ENCODE measurements around the gene HOXD8.

HOXD8 gene

DNA sequence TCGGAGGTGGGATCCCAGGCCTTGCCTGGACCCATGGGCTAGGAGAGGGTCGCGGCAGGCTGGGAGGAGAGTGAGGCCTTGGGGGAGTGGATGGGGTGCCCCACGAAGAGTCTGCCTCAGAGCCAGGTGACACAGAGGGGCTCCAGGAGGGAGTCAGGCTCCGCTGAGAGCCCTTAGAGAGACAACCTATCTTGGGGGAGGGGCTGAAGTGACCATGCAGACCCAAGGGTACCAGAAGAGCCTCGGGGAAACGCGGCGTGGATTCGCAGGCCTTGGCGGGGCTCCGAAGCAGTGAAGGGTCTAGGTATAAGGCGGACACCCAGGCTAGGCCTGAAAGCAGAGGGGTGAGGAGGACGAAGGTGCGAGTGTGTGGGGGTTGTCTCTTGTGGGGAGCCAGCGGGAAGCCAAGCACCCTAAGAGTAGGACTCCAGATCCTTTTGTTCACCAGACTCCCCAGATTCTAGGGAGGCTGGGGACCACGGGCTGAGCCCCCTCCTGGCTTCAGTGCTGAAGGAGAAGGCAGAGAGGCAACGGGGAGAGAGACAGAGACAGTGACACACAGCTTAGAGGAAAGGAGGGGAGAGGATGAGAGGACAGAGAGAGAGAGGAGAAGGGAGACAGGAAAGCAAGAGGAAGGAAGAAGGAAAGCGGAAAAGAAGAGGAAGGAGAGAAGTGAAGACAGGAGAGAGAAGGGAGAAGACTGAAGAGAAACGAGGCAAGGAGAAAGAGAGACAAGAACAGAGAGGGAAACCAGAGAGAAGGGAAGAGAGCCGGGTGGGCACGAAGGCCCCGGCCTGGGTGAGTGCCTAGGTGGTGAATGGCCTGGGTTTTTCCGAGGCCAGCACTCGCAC lies 23.6 kb upstream of the HOXD8 start:
- Histone ChIP-seq H3K9me3 (ENCODE audit: insufficient read depth, low read depth, low read length) (no peaks in the 10 kb centered on the region; the same call in 1 of the 2 replicates), H3K4me1 (ENCODE audit: insufficient read depth, low read length) (no peaks in the 10 kb centered on the region), H3K27me3 (ENCODE audit: insufficient read depth, low read length) (peaks cover 100% of the 10 kb centered on the region), H3K4me3 (ENCODE audit: low read length) (no peak overlapping the region), H3K36me3 (ENCODE audit: insufficient read depth, low read depth, low read length) (no peaks in the 10 kb centered on the region), H3K27ac (ENCODE audit: low read length) (no peak overlapping the region), H3K9ac (ENCODE audit: low read depth, low read length) (no peak overlapping the region)

DNA sequence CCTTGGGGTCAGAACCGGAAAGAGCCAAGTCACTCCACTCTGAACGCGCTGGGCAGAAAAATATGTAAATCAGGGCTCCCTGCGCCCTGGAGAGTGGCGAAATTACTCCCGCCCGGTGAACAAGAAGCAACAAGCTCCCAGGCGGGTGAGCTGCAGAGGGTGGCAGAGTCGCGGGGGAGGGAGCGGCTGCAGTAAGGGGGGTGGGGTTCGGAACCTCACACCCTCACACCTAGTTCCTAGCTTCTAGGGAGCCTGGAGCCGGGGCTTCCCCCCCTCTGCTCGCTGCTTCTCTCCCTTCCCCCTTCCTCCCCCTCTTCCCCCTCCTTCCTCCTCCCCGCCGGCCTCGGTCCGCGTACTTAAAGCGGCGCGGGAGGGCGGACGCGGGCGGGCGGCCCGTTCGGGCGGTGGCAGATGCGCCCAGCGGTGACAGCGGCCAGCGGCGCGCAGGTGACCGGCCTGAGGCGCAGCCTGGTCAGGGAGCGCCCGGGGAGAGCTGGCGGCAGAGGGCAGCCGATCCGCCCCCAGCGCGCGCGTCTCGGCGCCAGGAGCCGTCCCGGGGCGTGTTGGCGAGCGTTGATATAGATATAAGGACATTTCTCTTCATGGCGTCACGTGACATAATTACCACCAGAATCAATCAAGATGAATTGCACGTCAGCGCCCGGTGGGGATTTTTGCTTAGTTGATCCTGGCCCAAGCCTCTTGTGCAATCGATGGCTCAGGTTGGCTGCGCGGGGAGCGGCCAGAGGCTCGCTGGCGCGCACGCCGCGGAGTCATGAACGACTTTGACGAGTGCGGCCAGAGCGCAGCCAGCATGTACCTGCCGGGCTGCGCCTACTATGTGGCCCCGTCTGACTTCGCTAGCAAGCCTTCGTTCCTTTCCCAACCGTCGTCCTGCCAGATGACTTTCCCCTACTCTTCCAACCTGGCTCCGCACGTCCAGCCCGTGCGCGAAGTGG lies 22.6 kb upstream of the HOXD8 start, which contains the start of gene HOXD11:
HOXD11 (plus strand) TSS at position 700 of the 959 bp plus-strand sequence; CDS start at position 776, 76 bp downstream.
- no peak within 1 kb of the TSS for H3K27ac ChIP-seq (ENCODE audit: low read length)
- peaks cover 100% of the 10 kb centered on the region for H3K27me3 ChIP-seq (ENCODE audit: insufficient read depth, low read length)
- no peaks in the 10 kb centered on the region for H3K36me3 ChIP-seq (ENCODE audit: insufficient read depth, low read depth, low read length)
- H3K9ac ChIP-seq (ENCODE audit: low read depth, low read length): no peak within 1 kb of the TSS
- no peaks in the 10 kb centered on the region; the same call in 1 of the 2 replicates for H3K9me3 ChIP-seq (ENCODE audit: insufficient read depth, low read depth, low read length)
- H3K4me1 ChIP-seq (ENCODE audit: insufficient read depth, low read length): no peaks in the 10 kb centered on the region
- H3K4me3 ChIP-seq (ENCODE audit: low read length): no peak within 1 kb of the TSS; the same call in 1 of the 2 replicates

DNA sequence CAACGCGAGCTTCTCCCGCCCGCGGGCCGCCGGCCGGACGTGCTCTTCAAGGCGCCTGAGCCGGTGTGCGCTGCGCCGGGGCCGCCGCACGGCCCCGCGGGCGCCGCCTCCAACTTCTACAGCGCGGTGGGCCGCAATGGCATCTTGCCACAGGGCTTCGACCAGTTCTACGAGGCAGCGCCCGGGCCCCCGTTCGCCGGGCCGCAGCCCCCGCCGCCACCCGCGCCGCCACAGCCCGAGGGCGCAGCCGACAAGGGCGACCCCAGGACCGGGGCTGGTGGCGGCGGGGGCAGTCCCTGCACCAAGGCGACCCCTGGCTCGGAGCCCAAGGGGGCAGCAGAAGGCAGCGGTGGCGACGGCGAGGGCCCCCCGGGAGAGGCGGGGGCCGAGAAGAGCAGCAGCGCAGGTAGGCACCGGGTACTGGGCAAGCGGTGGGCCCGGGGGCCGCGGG lies 21.7 kb upstream of the HOXD8 start:
- no peaks in the 10 kb centered on the region; the same call in 1 of the 2 replicates for H3K9me3 ChIP-seq (ENCODE audit: insufficient read depth, low read depth, low read length)
- H3K4me1 ChIP-seq (ENCODE audit: insufficient read depth, low read length): no peaks in the 10 kb centered on the region
- H3K27me3 ChIP-seq (ENCODE audit: insufficient read depth, low read length): peaks cover 100% of the 10 kb centered on the region
- no peak overlapping the region for H3K9ac ChIP-seq (ENCODE audit: low read depth, low read length)
- no peaks in the 10 kb centered on the region for H3K36me3 ChIP-seq (ENCODE audit: insufficient read depth, low read depth, low read length)
- H3K27ac ChIP-seq (ENCODE audit: low read length): no peak overlapping the region
- no peak overlapping the region for H3K4me3 ChIP-seq (ENCODE audit: low read length)

DNA sequence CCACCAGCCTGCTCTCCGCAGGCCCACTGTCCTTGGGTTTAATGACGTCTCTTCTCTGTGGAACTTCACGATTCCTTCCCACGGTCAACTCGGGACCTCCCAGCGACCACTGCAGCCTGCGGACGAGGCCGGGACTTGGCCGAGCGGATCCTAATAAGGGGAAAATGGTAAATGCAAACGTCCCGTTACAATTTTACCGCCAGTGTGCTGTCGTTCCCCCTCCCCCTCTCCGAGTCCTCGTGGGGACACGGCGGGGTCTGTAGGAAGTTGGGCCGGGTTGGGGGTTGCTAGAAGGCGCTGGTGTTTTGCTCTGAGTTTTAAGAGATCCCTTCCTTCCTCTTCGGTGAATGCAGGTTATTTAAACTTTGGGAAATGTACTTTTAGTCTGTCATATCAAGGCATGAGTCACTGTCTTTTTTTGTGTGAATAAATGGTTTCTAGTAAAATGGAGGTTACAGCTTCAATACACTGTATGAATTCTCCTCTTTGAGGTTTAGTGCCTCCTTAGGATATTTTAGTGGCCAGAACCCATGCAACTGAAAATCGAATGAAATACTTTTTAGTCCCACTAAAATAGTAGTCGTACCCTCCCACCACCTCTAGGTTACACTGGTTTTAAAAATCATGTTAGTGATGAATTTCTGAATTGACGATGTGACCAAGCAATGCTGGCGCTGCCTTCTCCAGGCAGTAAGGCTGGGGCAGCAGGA lies 20.2 kb upstream of the HOXD8 start:
- Histone ChIP-seq H3K36me3 (ENCODE audit: insufficient read depth, low read depth, low read length) (no peaks in the 10 kb centered on the region), H3K9ac (ENCODE audit: low read depth, low read length) (no peak overlapping the region), H3K27me3 (ENCODE audit: insufficient read depth, low read length) (peaks cover 100% of the 10 kb centered on the region), H3K27ac (ENCODE audit: low read length) (no peak overlapping the region), H3K4me1 (ENCODE audit: insufficient read depth, low read length) (no peaks in the 10 kb centered on the region), H3K4me3 (ENCODE audit: low read length) (no peak overlapping the region), H3K9me3 (ENCODE audit: insufficient read depth, low read depth, low read length) (no peaks in the 10 kb centered on the region; the same call in 1 of the 2 replicates)

DNA sequence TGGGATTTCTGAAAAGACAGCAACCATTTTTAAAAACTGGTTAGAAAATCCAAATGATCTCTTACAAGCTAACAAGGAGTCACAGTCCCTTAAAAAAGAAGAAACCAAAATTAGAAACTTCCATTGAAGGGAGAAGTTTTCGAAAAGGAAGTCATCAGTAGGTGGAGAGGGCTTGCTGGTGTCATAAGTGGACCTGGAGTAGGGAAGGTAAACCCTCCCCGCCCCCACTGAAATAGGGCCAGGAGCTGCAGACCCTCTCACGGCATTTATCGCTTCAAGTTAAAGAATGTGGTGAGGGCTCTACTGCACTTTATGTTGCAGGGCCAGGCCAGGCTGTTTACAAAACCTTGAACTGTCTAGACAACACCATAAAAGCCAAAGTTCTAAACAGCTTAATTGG lies 19.6 kb upstream of the HOXD8 start:
- no peaks in the 10 kb centered on the region; the same call in 1 of the 2 replicates for H3K9me3 ChIP-seq (ENCODE audit: insufficient read depth, low read depth, low read length)
- no peak overlapping the region for H3K27ac ChIP-seq (ENCODE audit: low read length)
- H3K4me1 ChIP-seq (ENCODE audit: insufficient read depth, low read length): no peaks in the 10 kb centered on the region
- H3K36me3 ChIP-seq (ENCODE audit: insufficient read depth, low read depth, low read length): no peaks in the 10 kb centered on the region
- no peak overlapping the region for H3K9ac ChIP-seq (ENCODE audit: low read depth, low read length)
- no peak overlapping the region for H3K4me3 ChIP-seq (ENCODE audit: low read length)
- H3K27me3 ChIP-seq (ENCODE audit: insufficient read depth, low read length): peaks cover 100% of the 10 kb centered on the region

DNA sequence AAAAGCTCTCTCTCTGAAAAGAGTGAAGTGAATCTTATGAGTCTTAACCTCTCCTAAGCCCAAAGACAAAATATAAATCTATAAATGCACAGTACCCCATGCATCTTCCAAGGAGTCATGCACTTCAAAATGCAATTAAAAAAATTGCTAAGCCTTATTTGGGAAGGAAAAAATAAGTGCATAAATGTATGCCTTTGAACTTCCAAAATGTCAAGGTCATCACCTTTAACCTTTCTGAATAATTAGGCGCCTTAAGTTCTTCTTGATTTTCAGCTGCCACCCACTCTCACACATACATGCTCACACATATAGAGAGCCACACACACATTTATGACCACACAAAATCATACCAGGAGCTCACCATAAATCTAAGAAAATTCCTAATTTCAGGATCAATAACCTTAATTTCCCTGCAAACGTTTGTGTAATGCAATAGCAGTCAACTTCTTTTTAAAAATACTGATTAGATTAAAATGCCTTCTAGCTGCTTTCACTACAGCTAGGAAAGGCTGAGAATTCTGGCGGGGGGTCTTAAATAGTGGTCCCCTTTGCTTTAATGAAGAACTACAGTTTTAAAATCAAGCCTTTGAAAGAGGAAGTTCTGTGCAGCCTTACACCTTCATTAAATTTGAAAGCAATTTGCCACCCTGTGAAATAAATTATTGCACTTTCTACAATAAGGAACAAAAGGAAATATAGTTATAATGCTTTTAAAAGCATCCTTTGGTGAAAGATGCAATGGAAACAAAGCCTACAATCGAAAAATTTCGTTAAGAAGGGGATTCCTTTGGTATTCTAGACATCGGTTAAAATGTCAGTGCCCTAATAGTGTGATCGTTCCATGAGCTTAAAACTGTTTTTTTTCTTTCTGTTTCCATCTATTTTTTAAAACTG lies 18.8 kb upstream of the HOXD8 start:
- Histone ChIP-seq H3K27me3 (ENCODE audit: insufficient read depth, low read length) (peaks cover 100% of the 10 kb centered on the region), H3K9me3 (ENCODE audit: insufficient read depth, low read depth, low read length) (no peaks in the 10 kb centered on the region; the same call in 1 of the 2 replicates), H3K27ac (ENCODE audit: low read length) (no peak overlapping the region), H3K9ac (ENCODE audit: low read depth, low read length) (no peak overlapping the region), H3K4me1 (ENCODE audit: insufficient read depth, low read length) (no peaks in the 10 kb centered on the region), H3K36me3 (ENCODE audit: insufficient read depth, low read depth, low read length) (no peaks in the 10 kb centered on the region), H3K4me3 (ENCODE audit: low read length) (no peak overlapping the region)

DNA sequence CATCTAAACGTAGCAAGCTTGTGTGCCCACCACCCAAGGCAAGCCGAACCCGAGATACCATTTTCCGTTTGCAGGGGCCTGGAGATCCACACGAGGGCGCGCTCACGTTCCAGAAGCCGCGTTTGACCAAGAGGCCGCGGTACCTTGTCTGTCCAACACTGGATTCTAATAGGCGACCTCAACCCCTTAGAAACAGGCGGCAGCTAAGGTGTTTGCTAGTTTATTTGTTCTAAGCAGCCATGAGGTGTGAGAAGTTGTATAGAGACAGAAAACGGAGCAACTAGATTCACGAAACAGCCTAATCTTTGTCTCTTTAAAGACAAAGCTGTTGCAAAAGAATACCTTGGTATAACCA lies 18.2 kb upstream of the HOXD8 start:
- Histone ChIP-seq H3K27me3 (ENCODE audit: insufficient read depth, low read length) (peaks cover 100% of the 10 kb centered on the region), H3K4me1 (ENCODE audit: insufficient read depth, low read length) (no peaks in the 10 kb centered on the region), H3K36me3 (ENCODE audit: insufficient read depth, low read depth, low read length) (no peaks in the 10 kb centered on the region), H3K27ac (ENCODE audit: low read length) (no peak overlapping the region), H3K9ac (ENCODE audit: low read depth, low read length) (no peak overlapping the region), H3K9me3 (ENCODE audit: insufficient read depth, low read depth, low read length) (no peaks in the 10 kb centered on the region; the same call in 1 of the 2 replicates), H3K4me3 (ENCODE audit: low read length) (no peak overlapping the region)

DNA sequence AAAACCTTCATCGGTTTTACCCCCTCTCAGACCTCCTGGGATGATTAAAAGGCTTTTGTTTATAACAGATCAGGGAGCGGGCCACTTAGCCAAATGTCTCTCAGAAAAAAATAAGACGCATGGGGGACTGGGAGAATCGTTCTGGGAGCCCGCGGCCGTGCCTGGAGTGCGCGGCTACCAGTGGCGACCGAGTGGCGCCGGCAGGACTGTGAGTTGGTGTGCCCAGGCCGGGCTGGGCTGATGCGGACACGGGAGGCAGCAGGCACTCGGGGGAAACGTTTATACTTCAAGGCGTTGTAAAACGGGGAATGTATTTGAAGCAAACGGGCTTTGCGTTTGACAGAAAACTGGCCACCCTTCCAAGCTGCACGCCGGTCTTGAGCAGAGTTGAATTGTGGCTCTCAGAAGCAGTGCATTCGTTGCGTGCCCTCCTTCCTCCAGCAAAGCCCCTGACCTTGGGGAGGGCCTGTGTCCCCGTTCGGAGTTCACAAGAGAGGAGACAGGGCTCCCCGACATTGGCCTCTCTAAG lies 17.6 kb upstream of the HOXD8 start:
- no peak overlapping the region for H3K27ac ChIP-seq (ENCODE audit: low read length)
- H3K36me3 ChIP-seq (ENCODE audit: insufficient read depth, low read depth, low read length): no peaks in the 10 kb centered on the region
- H3K4me3 ChIP-seq (ENCODE audit: low read length): no peak overlapping the region
- H3K9ac ChIP-seq (ENCODE audit: low read depth, low read length): no peak overlapping the region
- peaks cover 100% of the 10 kb centered on the region for H3K27me3 ChIP-seq (ENCODE audit: insufficient read depth, low read length)
- no peaks in the 10 kb centered on the region for H3K4me1 ChIP-seq (ENCODE audit: insufficient read depth, low read length)
- peaks cover 4% of the 10 kb centered on the region for H3K9me3 ChIP-seq (ENCODE audit: insufficient read depth, low read depth, low read length)

DNA sequence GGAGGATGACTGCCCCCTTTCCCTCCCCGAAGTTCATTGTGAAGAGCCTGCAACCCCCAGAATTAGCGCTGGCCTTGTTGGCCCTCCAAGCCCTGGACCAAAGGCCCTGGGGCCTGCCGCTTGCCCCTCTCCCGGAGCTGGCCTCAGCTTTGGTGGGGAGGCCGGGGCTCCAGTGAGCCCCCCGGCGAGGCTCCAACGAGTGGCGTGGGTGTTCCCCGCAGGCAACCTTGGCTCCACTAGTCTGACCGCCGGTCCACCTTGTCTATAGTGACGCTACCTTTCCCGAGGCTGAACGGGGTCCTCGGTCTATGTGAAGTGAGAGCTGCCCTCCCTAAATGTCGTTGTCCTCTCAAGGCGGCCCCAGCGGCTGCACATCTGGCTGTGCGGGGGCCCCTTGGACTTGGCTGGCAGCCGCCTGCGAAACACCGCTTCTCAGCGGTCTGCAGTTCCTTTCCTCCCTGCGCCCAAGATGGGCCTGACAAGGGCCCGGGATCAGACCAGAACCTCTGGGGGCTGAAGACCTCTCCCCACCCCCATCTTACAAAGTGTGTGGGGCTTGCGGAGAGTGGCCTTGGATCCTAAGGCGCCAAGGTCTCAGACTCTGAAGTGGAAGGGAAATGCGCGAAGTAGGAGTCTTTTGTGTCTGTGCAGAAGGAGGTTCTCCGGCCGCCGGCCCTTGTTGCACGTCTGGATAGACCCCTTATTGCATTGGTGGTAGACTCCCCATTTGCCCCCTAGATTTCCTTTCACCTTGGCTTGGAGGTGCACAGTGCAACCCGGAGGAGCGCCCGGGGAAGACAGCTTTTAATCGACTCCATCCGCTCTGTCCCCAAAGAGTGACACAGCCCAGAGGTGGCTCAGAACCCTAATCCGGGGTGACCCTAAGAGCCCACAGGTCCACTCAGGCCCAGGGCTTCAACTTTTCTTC lies 16.9 kb upstream of the HOXD8 start:
- peaks cover 6% of the 10 kb centered on the region for H3K9me3 ChIP-seq (ENCODE audit: insufficient read depth, low read depth, low read length)
- H3K36me3 ChIP-seq (ENCODE audit: insufficient read depth, low read depth, low read length): no peaks in the 10 kb centered on the region
- H3K9ac ChIP-seq (ENCODE audit: low read depth, low read length): no peak overlapping the region
- H3K4me1 ChIP-seq (ENCODE audit: insufficient read depth, low read length): no peaks in the 10 kb centered on the region
- no peak overlapping the region for H3K4me3 ChIP-seq (ENCODE audit: low read length)
- no peak overlapping the region for H3K27ac ChIP-seq (ENCODE audit: low read length)
- peaks cover 100% of the 10 kb centered on the region for H3K27me3 ChIP-seq (ENCODE audit: insufficient read depth, low read length)

All from iPS-20b (cell line).